ENCODE results near the gene CARD19.
A peak's percentile ranks its signal among the peaks of the same experiment; 100 is the strongest.
"Not testable (repeated sequence)": the region's sequence is repeated elsewhere in the genome, so short reads cannot be mapped to it uniquely, and the experiment has no call there.

The CARD19 gene

GRCh38 chr9:93107825-93108161 is 11.8 kb downstream of the CARD19 start:
- no peak for DNase-seq

DNA sequence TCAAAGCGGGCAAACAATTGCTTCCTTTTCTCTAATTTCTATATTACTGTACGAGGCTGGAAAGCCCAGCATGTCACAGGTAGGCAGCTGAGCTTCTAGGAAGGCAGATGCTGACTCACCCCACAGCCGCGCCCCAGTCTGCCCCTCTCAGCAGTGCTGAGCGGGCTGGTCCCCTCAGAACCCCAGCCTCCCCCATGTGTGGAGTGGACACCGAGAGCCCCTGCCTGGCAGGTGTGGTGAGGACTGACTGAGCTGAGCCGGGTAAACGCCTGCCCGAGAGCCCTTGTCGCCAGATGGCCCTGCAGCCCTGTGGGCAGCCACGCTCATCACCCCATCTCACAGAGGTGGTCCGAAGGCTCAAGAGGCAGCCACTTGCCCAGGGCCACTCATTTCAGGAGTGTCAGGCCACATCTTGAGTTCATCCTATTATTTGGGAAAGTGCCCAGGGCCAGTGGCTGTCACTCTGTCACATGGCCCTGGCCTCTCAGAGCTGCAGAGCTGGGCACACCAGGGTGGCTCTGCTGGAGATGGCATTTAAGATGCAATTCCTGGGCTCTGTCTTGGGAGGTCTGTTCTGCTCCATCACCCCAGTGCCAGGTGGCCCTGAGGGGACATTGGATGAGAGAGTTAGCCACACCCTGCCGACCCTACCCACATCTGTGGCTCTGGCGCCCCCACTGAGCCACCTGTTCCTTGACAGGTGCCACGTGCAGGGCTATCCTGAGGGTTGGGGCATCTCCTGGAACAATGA is 12.4 kb downstream of the CARD19 start:
- DNase-seq: no peak

- no peak for DNase-seq
These were observed 14.4 kb downstream of the CARD19 start for GRCh38 chr9:93110311-93110855.

GRCh38 chr9:93111001-93111370 is 15.0 kb downstream of the CARD19 start:
- DNase-seq: no peak

- no peak for DNase-seq
These were observed 15.5 kb downstream of the CARD19 start for GRCh38 chr9:93111371-93112115.

DNA sequence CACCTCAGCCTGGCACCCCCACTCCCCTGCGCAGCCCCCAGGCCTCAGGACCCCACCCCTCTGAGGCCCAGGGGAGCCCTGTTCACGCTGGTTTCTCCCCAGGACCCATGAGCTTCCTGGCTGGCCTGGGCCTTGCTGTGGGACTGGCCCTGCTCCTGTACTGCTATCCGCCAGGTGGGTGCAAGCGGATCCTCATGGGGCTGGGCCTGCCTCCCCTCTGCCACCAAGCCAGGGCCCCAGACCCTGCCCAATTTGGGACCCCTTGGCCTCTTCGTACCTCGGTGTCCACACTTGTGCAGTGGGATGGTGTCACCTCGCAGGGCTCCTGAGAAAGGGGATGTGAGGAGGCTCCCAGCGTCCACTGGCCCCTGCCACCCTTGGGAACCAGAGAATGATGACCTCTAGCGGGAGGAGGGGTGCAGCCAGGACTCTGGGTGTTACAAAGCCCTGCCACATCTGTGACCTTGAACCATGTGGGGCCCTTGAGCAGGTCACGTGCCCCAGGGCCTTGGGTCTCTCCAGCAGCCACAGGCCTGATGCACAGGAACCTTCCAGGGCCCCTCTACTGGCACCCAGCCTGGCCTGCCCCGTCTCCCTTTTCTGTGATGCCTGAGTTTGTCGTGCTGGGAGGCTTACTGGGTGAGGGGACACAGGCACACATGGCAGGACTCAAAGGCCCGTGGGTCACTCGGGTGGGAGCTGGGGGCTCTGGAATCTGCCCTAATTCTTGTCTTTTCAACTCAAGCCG is 16.3 kb downstream of the CARD19 start:
- DNase-seq: no peak

DNA sequence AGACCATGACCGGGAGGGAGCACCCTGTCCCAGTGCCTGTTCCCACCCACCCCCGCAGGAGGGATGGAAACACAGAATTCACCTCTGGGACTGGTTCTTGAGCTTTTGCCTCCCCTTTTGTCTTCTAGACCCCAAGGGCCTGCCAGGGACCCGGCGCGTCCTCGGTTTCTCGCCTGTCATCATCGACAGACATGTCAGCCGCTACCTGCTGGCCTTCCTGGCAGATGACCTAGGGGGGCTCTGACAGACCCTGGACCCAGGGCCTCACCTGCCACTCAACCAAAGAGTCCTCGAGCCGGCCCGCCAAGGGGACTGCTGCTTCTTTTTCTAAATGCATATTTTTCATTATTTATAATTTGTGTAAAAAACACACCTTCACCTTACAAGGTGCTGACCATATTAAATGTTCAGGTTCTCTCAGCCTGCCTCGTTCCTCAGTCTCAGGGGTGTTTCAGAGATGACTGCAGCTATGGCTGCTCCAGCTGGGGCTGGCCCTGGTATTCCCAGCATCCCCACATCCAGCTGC is 16.9 kb downstream of the CARD19 start:
- DNase-seq: no peak

GRCh38 chr9:93114169-93114983 is 18.4 kb downstream of the CARD19 start:
- DNase-seq: no peak

- no peak for DNase-seq
These were observed 18.9 kb downstream of the CARD19 start for GRCh38 chr9:93114984-93115335.

DNA sequence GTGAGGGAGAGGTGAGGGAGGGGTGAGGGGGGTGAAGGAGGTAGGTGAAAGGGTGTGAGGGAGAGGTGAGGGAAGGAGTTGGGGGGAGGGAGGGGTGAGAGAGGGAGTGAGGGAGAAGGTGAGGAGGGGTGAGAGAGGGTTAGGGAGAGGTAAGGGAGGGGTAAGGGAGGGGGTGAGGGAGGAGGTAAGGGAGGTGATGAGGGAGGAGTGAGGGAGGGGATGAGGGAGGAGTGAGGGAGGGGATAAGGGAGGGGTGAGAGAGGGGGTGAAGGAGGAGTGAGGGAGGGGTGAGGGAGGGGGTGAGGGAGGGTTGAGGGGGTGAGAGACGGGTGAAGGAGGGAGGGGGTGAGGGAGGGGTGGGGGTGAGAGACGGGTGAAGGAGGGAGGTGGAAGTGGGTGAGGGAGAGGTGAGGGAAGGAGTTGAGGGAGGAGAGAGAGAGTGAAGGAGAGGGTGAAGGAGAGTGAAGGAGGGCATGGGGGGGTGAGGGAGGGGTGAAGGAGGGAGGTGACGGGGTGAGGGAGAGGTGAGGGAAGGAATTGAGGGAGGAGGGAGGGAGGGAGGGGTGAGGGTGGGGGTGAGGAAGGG is 19.6 kb downstream of the CARD19 start:
- no peak for DNase-seq

- no peak for DNase-seq
These were observed 20.3 kb downstream of the CARD19 start for GRCh38 chr9:93116072-93116961.

GRCh38 chr9:93117521-93117920 is 21.5 kb downstream of the CARD19 start:
- DNase-seq: not testable (repeated sequence)

- DNase-seq: no peak
These were observed 22.2 kb downstream of the CARD19 start for GRCh38 chr9:93117924-93118862.

- DNase-seq: no peak
These were observed 23.1 kb downstream of the CARD19 start for GRCh38 chr9:93118863-93119702.

DNA sequence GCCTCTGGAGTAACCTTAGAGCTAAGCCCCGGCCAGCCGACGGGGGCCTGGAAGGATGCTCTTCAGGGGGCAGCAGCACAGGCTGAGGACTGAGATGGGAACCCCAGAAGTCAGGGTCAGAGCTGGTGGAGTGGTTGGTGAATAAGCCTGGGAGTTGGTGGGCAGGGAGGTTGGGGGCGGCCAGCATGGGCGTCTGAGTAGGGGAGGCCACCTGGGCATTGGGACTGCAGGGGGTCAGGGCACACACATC is 23.6 kb downstream of the CARD19 start:
- DNase-seq: no peak

- peak; percentile 82 to 89 for DNase-seq
These were observed 24.2 kb downstream of the CARD19 start for GRCh38 chr9:93119953-93120845.

- no peak for DNase-seq
These were observed 24.9 kb downstream of the CARD19 start for GRCh38 chr9:93120846-93121315.
